Neural crest cell (in vitro differentiated cells): ENCODE data around the gene SMAD2. TPM values are rescaled to one million over a fixed set of nuclear protein-coding genes. Genes with fewer than 3 reads are reported as not detected.

Source experiments
- DNase-seq: peaks from one replicate; pipeline ENCODE4 v3.0.0; 2021; ENCODE audit warnings: low read depth, mixed read lengths, low spot score
- H3K27ac Mint-ChIP-seq: one replicate; pipeline ENCODE4 v1.8.0; 2021; ENCODE audit warnings: mild to moderate bottlenecking, mixed read lengths; ENCODE audit not compliant: unreplicated experiment
- H3K27me3 Mint-ChIP-seq: 2 replicates; pipeline ENCODE4 v1.8.0; 2021; ENCODE audit warnings: low read depth, mild to moderate bottlenecking, mixed read lengths
- H3K36me3 Mint-ChIP-seq: 2 replicates; pipeline ENCODE4 v1.8.0; 2021; ENCODE audit warnings: low read depth, mild to moderate bottlenecking, mixed read lengths
- H3K4me1 Mint-ChIP-seq: 2 replicates; pipeline ENCODE4 v1.8.0; 2021; ENCODE audit warnings: mixed read lengths
- H3K4me3 Mint-ChIP-seq: one replicate; pipeline ENCODE4 v1.8.0; 2021; ENCODE audit warnings: mild to moderate bottlenecking, mixed read lengths
- H3K9me3 Mint-ChIP-seq: 2 replicates; pipeline ENCODE4 v1.8.0; 2021; ENCODE audit warnings: mixed read lengths
- total RNA-seq: library from RNA; stranded (reverse); gene quantifications from 2 replicates; pipeline ENCODE4 v1.2.1, GENCODE V29; 2021
- TF ChIP-seq, protein P1 (sequence below): fragments of 200-600 bp; sonication (generic); conservative IDR thresholded peaks from 2 replicates; pipeline ENCODE4 v1.5.0; 2021; ENCODE audit warnings: antibody characterized with exemption, mild to moderate bottlenecking

Gene SMAD2
- total RNA-seq, 1 donor from 2014 or later, result 117 TPM

DNA sequence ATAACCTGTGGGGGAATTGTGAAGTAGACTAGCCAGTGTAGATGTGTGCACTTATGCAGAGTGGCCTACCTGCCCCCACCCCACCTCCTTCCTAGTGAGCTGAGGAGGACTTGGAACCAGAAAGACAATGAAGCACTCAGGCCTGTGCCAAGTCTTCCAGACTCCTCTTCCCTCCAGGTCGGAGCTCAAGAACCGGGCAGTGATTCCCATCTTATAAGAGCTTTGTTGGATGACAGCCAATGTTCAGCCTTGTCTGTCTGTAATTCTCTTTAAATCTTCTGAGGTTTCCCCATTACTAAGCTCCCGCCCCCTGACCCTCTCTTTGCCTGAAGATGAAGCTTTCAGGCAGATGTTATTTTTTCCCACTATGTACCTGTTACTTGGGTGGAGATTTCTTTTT lies 121.0 kb downstream of the SMAD2 start:
- DNase-seq, result no peak
- Mint-ChIP-seq H3K4me1 (no peaks in the 10 kb centered on the region), H3K4me3 (no peak overlapping the region)

DNA sequence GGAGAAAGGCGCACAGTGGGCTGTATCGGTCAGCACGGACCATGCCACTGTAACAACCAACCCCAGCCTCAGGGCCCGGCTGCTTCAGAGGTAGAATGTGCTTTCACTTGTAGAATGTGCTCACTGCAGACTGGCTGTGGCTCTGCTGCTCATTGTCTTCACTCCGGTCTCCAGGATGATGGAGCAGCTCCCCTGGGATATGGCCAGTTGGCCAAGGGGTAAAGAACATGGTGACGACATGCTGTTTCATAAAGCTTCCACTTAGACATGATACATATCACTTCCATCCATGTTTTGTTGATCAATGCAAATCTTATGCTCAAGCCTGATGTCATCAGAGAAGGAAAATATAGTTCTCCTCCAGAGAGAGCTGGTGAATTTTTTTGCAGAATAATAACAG lies 127.7 kb downstream of the SMAD2 start:
- peaks cover 4% of the 10 kb centered on the region for H3K36me3 Mint-ChIP-seq
- H3K4me1 Mint-ChIP-seq, result no peaks in the 10 kb centered on the region
- TF ChIP-seq, protein P1, sequence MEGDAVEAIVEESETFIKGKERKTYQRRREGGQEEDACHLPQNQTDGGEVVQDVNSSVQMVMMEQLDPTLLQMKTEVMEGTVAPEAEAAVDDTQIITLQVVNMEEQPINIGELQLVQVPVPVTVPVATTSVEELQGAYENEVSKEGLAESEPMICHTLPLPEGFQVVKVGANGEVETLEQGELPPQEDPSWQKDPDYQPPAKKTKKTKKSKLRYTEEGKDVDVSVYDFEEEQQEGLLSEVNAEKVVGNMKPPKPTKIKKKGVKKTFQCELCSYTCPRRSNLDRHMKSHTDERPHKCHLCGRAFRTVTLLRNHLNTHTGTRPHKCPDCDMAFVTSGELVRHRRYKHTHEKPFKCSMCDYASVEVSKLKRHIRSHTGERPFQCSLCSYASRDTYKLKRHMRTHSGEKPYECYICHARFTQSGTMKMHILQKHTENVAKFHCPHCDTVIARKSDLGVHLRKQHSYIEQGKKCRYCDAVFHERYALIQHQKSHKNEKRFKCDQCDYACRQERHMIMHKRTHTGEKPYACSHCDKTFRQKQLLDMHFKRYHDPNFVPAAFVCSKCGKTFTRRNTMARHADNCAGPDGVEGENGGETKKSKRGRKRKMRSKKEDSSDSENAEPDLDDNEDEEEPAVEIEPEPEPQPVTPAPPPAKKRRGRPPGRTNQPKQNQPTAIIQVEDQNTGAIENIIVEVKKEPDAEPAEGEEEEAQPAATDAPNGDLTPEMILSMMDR, result no peak
- peaks cover 8% of the 10 kb centered on the region for H3K9me3 Mint-ChIP-seq
- no peak for DNase-seq
- H3K4me3 Mint-ChIP-seq, result no peak overlapping the region
- no peaks in the 10 kb centered on the region for H3K27me3 Mint-ChIP-seq
- no peak overlapping the region for H3K27ac Mint-ChIP-seq

More for the DNA sequence above, 121.0 kb downstream of the SMAD2 start:
- no peaks in the 10 kb centered on the region for H3K27me3 Mint-ChIP-seq
- TF ChIP-seq, protein P1, result no peak
- peaks cover 8% of the 10 kb centered on the region for H3K9me3 Mint-ChIP-seq
- peaks cover 7% of the 10 kb centered on the region for H3K36me3 Mint-ChIP-seq
- no peak overlapping the region for H3K27ac Mint-ChIP-seq

DNA sequence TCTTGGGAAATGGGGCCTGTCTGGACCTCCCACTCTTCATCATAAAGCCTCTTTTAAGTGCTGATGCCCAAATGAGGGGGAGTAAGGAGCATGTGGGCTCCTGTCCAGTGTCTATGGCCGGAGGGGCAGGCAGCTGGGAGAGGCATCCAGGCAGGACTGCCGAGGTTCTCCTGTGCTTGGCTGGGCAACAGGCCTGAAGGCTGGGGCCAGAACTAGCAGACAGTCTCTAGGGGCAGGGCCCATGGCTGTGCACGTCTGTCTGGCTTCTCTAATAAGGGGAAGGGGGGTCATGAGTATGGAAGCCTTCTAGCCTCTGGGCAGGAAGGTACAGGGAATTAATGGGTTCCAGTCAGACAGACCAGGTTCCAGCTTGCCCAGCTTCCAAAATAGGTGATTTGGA lies 128.6 kb downstream of the SMAD2 start:
- Mint-ChIP-seq H3K4me1 (no peaks in the 10 kb centered on the region), H3K36me3 (peaks cover 4% of the 10 kb centered on the region), H3K27ac (no peak overlapping the region), H3K27me3 (no peaks in the 10 kb centered on the region), H3K4me3 (no peak overlapping the region), H3K9me3 (peaks cover 8% of the 10 kb centered on the region)
- DNase-seq, result no peak
- TF ChIP-seq, protein P1, result no peak

DNA sequence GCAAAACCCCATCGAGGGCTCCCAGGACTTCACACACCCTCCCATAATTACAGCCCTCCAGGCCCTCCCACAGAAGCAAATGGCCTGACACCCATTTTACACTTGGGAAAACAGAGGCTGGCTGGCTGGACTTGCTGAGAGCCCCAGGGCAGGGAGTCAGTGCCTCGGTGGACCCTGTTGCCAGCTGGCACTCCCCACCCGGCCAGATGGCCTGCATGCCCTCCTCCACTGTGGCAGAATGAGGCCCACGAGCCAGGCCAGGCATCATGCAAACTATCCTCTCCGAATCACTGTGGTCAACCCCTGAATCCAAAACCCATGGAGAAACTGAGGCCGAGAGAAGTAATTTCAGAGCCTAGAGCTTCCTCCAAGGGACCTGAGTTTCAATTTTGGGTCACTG lies 129.7 kb downstream of the SMAD2 start:
- TF ChIP-seq, protein P1, result no peak
- peaks cover 4% of the 10 kb centered on the region for H3K36me3 Mint-ChIP-seq
- H3K4me1 Mint-ChIP-seq, result no peaks in the 10 kb centered on the region
- H3K27ac Mint-ChIP-seq, result no peak overlapping the region
- no peak for DNase-seq
- no peak overlapping the region for H3K4me3 Mint-ChIP-seq
- no peaks in the 10 kb centered on the region for H3K27me3 Mint-ChIP-seq
- H3K9me3 Mint-ChIP-seq, result peaks cover 4% of the 10 kb centered on the region

DNA sequence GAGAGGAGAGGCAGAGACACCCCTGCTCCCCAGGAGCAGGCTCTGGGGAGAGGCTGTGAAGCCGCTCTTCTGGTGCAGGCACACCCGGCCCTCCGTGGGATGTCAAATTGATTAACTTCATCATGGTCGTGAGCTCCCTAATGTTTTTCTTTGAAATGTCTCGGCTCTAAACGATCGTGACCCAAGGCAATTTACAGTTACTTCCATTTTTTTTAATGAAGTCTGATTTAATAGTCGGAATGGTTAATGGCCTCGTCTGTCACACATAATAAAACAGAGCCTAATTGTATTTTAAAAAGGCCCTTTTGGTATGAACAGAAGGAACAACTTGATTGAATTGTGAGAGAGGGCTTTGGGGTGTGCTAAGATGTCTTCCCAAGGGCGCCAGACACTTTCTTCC lies 130.2 kb downstream of the SMAD2 start:
- no peaks in the 10 kb centered on the region for H3K4me1 Mint-ChIP-seq
- no peak overlapping the region for H3K4me3 Mint-ChIP-seq
- H3K9me3 Mint-ChIP-seq, result peaks cover 4% of the 10 kb centered on the region
- TF ChIP-seq, protein P1, result no peak
- H3K27me3 Mint-ChIP-seq, result no peaks in the 10 kb centered on the region
- no peak overlapping the region for H3K27ac Mint-ChIP-seq
- H3K36me3 Mint-ChIP-seq, result peaks cover 4% of the 10 kb centered on the region
- no peak for DNase-seq

DNA sequence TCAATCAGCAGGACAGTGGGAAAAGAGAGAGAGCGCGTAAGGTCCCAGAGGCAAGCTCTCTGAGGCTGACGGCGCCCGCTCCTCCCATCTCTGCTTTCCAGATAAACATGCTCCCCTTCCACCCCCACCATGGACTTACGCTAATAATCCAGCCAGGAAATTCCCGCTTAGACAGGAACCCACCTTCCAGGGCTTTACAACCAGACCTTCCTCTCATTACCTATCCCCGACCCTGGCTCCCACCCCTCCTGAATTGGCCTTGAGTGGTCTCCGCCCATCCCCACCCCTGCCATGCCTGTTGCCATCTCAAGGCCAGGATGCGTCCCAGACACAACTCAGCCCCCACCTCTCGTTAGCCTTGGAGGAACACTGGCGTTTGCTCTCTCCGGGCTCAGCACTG lies 131.1 kb downstream of the SMAD2 start:
- no peak overlapping the region for H3K4me3 Mint-ChIP-seq
- no peak for DNase-seq
- TF ChIP-seq, protein P1, result no peak
- H3K36me3 Mint-ChIP-seq, result no peaks in the 10 kb centered on the region
- no peaks in the 10 kb centered on the region for H3K4me1 Mint-ChIP-seq
- no peaks in the 10 kb centered on the region for H3K9me3 Mint-ChIP-seq
- H3K27me3 Mint-ChIP-seq, result no peaks in the 10 kb centered on the region
- H3K27ac Mint-ChIP-seq, result no peak overlapping the region
